Vagina (tissue), 2 donors: ENCODE data around the gene ARHGAP10.

Experiments used
- CTCF ChIP-seq, 3 experiments: fragments of 450-650 bp in 2 of 3; fragments of 200-600 bp in 1 of 3; sonication (generic) in 1 of 3; IDR thresholded peaks; one replicate each; pipeline ENCODE4 v1.5.1; 2017 to 2019; ENCODE audit warnings: antibody characterized with exemption in 3 of 3, mild to moderate bottlenecking in 2 of 3, moderate library complexity in 2 of 3
- POLR2A ChIP-seq, 2 donors: fragments of 450-650 bp; IDR thresholded peaks; one replicate each; pipeline ENCODE4 v1.6.1; 2017; ENCODE audit warnings: antibody characterized with exemption in 2 of 2, mild to moderate bottlenecking in 2 of 2, moderate library complexity in 2 of 2

DNA sequence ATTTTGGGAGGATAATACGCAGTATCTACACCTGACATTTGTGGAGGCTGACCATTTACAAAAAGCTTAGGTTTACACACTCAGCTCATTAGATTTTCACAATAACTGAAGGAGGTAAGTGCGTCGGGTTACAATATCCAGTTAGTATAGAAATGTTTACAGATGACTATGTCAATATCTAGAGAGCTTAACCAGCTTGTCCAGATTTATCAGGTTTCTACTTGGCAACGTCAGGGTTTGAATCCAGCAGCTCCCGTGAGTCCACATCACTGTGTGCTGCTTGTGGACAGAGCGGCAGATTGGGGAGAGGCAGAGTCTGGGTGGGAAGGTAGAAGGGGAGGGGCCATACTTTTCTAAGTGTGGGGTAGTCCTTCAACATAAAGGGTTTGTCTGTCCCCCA is 28.3 kb downstream of the ARHGAP10 start:
- TF ChIP-seq CTCF (IDR thresholded peaks at IDR 0.05) (no peak), POLR2A (IDR thresholded peaks at IDR 0.05) (no peak)
